Left ventricle myocardium superior (tissue), 1 donor: ENCODE measurements around the gene FNBP1. TPM values are rescaled to one million over a fixed set of nuclear protein-coding genes. Genes with fewer than 3 reads are reported as not detected.

Source experiments
- ATAC-seq: fragments of 200-7000 bp; cut with Tn5 transposase; one replicate; pipeline ENCODE4 v1.9.1; 2020; ENCODE audit warnings: mild to moderate bottlenecking, moderate library complexity
- DNase-seq: peaks from one replicate; pipeline ENCODE4 v3.0.0-alpha.2; 2020
- intact Hi-C: fragments of 100-400 bp; cut with micrococcal nuclease; formaldehyde crosslinking; loops from one replicate; pipeline ENCODE4 v1.11.0; 2022
- total RNA-seq: library from RNA; stranded (reverse); fragmentation: NEBNext Ultra II Directional; extraction: Animal tissue kit (Norgen Biotek cat#: 25700); gene quantifications from one replicate; pipeline ENCODE4 v1.2.1, GENCODE V29; 2021
- donor health status: DM: no; HTN: yes; CAD: no; lungs with severe emphysema.

Gene FNBP1
- total RNA-seq, 1 donor from 2014 or later: 23.7 TPM

GRCh38 chr9:130050462-130050861 lies 7.5 kb upstream of the FNBP1 start:
- ATAC-seq (no peak), DNase-seq (no peak)
- intact Hi-C loops: no loop called here

- DNase-seq (no peak), ATAC-seq (no peak)
- intact Hi-C loops: no loop called here
Observed at GRCh38 chr9:130049431-130050210, 6.6 kb upstream of the FNBP1 start.

GRCh38 chr9:130045725-130046450 lies 2.9 kb upstream of the FNBP1 start:
- DNase-seq (no peak), ATAC-seq (no peak)
- intact Hi-C loops: no loop called here

GRCh38 chr9:130043654-130044623 lies 950 bp upstream of the FNBP1 start:
- DNase-seq: peak; percentile 56
- peak; percentile 45 for ATAC-seq
- intact Hi-C loops: no loop called here

- intact Hi-C loops: no loop called here
- ATAC-seq (peak; percentile 41), DNase-seq (peak; percentile 57)
Observed at GRCh38 chr9:130042406-130042884, 544 bp downstream of the FNBP1 start.

GRCh38 chr9:130041648-130042405 lies 1.2 kb downstream of the FNBP1 start:
- intact Hi-C loops: no loop called here
- ATAC-seq: no peak
- DNase-seq: peak; percentile 39

- ATAC-seq: no peak
- no peak for DNase-seq
- intact Hi-C loops: no loop called here
Observed at GRCh38 chr9:130040984-130041647, 1.9 kb downstream of the FNBP1 start.

- intact Hi-C loops: no loop called here
- DNase-seq: no peak
- ATAC-seq: no peak
Observed at GRCh38 chr9:130039528-130040147, 3.4 kb downstream of the FNBP1 start.

- no peak for ATAC-seq
- no peak for DNase-seq
- intact Hi-C loops: no loop called here
Observed at GRCh38 chr9:130036099-130036498, 6.9 kb downstream of the FNBP1 start.

- no peak for ATAC-seq
- intact Hi-C loops: no loop called here
- DNase-seq: no peak
Observed at GRCh38 chr9:130034570-130034969, 8.4 kb downstream of the FNBP1 start.

GRCh38 chr9:130030651-130031127 lies 12.3 kb downstream of the FNBP1 start:
- intact Hi-C loops: no loop called here

GRCh38 chr9:130029223-130029973 lies 13.6 kb downstream of the FNBP1 start:
- no peak for ATAC-seq
- no peak for DNase-seq
- intact Hi-C loops: no loop called here

More at GRCh38 chr9:130030651-130031127, 12.3 kb downstream of the FNBP1 start:
- no peak for ATAC-seq
- DNase-seq: no peak

- DNase-seq (no peak), ATAC-seq (peak; percentile 65)
Observed at GRCh38 chr9:130028493-130029222, 14.3 kb downstream of the FNBP1 start.

GRCh38 chr9:130027533-130028365 lies 15.2 kb downstream of the FNBP1 start:
- ATAC-seq (no peak), DNase-seq (no peak)
- intact Hi-C loops: no loop called here

More at GRCh38 chr9:130028493-130029222, 14.3 kb downstream of the FNBP1 start:
- intact Hi-C loops: no loop called here

GRCh38 chr9:130026583-130027340 lies 16.2 kb downstream of the FNBP1 start:
- intact Hi-C loops: no loop called here
- DNase-seq (no peak), ATAC-seq (no peak)
